Astrocyte (in vitro differentiated cells and primary cell): ENCODE measurements around the gene PEAR1. TPM values are rescaled to one million over a fixed set of nuclear protein-coding genes. Genes with fewer than 3 reads are reported as not detected.
A peak's percentile ranks its signal among the peaks of the same experiment; 100 is the strongest.

Experiments
- DNase-seq: peaks from one replicate; pipeline ENCODE4 v3.0.0-alpha.2; 2010; ENCODE audit warnings: low read depth
- FAIRE-seq: peaks from 2 replicates; lab custom pipeline; 2011; peaks lifted over from hg19 to GRCh38; lab: Jason Lieb, UNC
- H2AFZ ChIP-seq: 2 replicates; pipeline ENCODE4 v1.6.0; 2012; ENCODE audit warnings: low read depth, low read length, inconsistent platforms
- H3K27ac ChIP-seq: 2 replicates; pipeline ENCODE4 v1.5.1; 2011; ENCODE audit warnings: low read depth, low read length, inconsistent platforms
- H3K27me3 ChIP-seq: 2 replicates; pipeline ENCODE4 v1.6.0; 2011; ENCODE audit warnings: low read length, inconsistent platforms; ENCODE audit not compliant: insufficient read depth
- H3K36me3 ChIP-seq: 2 replicates; pipeline ENCODE4 v1.5.1; 2011; ENCODE audit warnings: low read length, inconsistent platforms; ENCODE audit not compliant: insufficient read depth
- H3K4me1 ChIP-seq: 2 replicates; pipeline ENCODE4 v1.5.1; 2011; ENCODE audit warnings: low read length, inconsistent platforms; ENCODE audit not compliant: insufficient read depth
- H3K4me2 ChIP-seq: 2 replicates; pipeline ENCODE4 v1.6.0; 2012; ENCODE audit warnings: low read length, inconsistent platforms
- H3K4me3 ChIP-seq: 2 replicates; pipeline ENCODE4 v1.5.1; 2011; ENCODE audit warnings: low read depth, mild to moderate bottlenecking, low read length, inconsistent platforms; ENCODE audit not compliant: insufficient read depth
- H3K79me2 ChIP-seq: 2 replicates; pipeline ENCODE4 v1.6.0; 2012; ENCODE audit warnings: mild to moderate bottlenecking, low read length, inconsistent platforms; ENCODE audit not compliant: insufficient read depth
- H3K9ac ChIP-seq: 2 replicates; pipeline ENCODE4 v1.6.0; 2012; ENCODE audit warnings: mild to moderate bottlenecking, low read length, inconsistent platforms
- H3K9me3 ChIP-seq: 2 replicates; pipeline ENCODE4 v1.5.1; 2012; ENCODE audit warnings: low read depth, mild to moderate bottlenecking, low read length, inconsistent platforms; ENCODE audit not compliant: insufficient read depth
- H4K20me1 ChIP-seq: 2 replicates; pipeline ENCODE4 v1.6.0; 2012; ENCODE audit warnings: low read length, inconsistent platforms; ENCODE audit not compliant: insufficient read depth
- H3K27ac Mint-ChIP-seq: one replicate; pipeline ENCODE4 v1.8.0; 2021; ENCODE audit warnings: mild to moderate bottlenecking, mixed read lengths; ENCODE audit not compliant: unreplicated experiment
- H3K27me3 Mint-ChIP-seq: one replicate; pipeline ENCODE4 v1.8.0; 2021; ENCODE audit warnings: low read depth, mixed read lengths; ENCODE audit not compliant: unreplicated experiment
- H3K36me3 Mint-ChIP-seq: one replicate; pipeline ENCODE4 v1.8.0; 2021; ENCODE audit warnings: low read depth, mixed read lengths; ENCODE audit not compliant: unreplicated experiment
- H3K4me1 Mint-ChIP-seq: one replicate; pipeline ENCODE4 v1.8.0; 2021; ENCODE audit warnings: low read depth, mixed read lengths; ENCODE audit not compliant: unreplicated experiment
- H3K4me3 Mint-ChIP-seq: one replicate; pipeline ENCODE4 v1.8.0; 2021; ENCODE audit warnings: mild to moderate bottlenecking, moderate library complexity, mixed read lengths; ENCODE audit not compliant: unreplicated experiment
- H3K9me3 Mint-ChIP-seq: one replicate; pipeline ENCODE4 v1.8.0; 2021; ENCODE audit warnings: mild to moderate bottlenecking, mixed read lengths; ENCODE audit not compliant: unreplicated experiment
- CTCF ChIP-seq: IDR thresholded peaks from 2 replicates; pipeline ENCODE4 v1.5.1; 2011; ENCODE audit warnings: low read depth, mild to moderate bottlenecking, inconsistent platforms, low read length, moderate library complexity; ENCODE audit not compliant: insufficient read depth
- EZH2 ChIP-seq: IDR thresholded peaks from 2 replicates; pipeline ENCODE4 v1.6.1; 2012; ENCODE audit warnings: mild to moderate bottlenecking, low read length, inconsistent platforms; ENCODE audit not compliant: insufficient read depth
- total RNA-seq: library from RNA; stranded (reverse); gene quantifications from 2 replicates; pipeline ENCODE4 v1.2.1, GENCODE V29; 2021

PEAR1 gene
- total RNA-seq, 1 donor from 2014 or later, result 17.3 TPM

- no peak for DNase-seq
- Histone ChIP-seq H3K4me1 (no peaks in the 10 kb centered on the region), H4K20me1 (no peaks in the 10 kb centered on the region), H3K27me3 (no peaks in the 10 kb centered on the region), H3K9me3 (no peaks in the 10 kb centered on the region), H3K27ac (no peak overlapping the region), H3K4me2 (no peak overlapping the region), H3K36me3 (peaks cover 46% of the 10 kb centered on the region), H3K79me2 (no peaks in the 10 kb centered on the region), H2AFZ (no peak overlapping the region), H3K4me3 (no peak overlapping the region), H3K9ac (no peak overlapping the region)
- no peaks in the 10 kb centered on the region for H3K9me3 Mint-ChIP-seq
- H3K36me3 Mint-ChIP-seq, result peaks cover 48% of the 10 kb centered on the region
- H3K27ac Mint-ChIP-seq, result no peak overlapping the region
- H3K4me1 Mint-ChIP-seq, result peaks cover 34% of the 10 kb centered on the region
- H3K4me3 Mint-ChIP-seq, result no peak overlapping the region
- FAIRE-seq, result no peak
- no peak for TF ChIP-seq CTCF
- TF ChIP-seq EZH2, result no peak
- H3K27me3 Mint-ChIP-seq, result no peaks in the 10 kb centered on the region
Observed at GRCh38 chr1:156959925-156960324, 66.4 kb downstream of the PEAR1 start.

GRCh38 chr1:156961709-156962108 lies 68.2 kb downstream of the PEAR1 start:
- TF ChIP-seq CTCF (peak; percentile 16), EZH2 (no peak)
- Histone ChIP-seq H3K9ac (no peak overlapping the region), H4K20me1 (no peaks in the 10 kb centered on the region), H3K9me3 (no peaks in the 10 kb centered on the region), H3K36me3 (peaks cover 34% of the 10 kb centered on the region), H3K79me2 (no peaks in the 10 kb centered on the region), H3K4me3 (no peak overlapping the region), H3K4me2 (no peak overlapping the region), H3K4me1 (no peaks in the 10 kb centered on the region), H3K27ac (no peak overlapping the region), H3K27me3 (no peaks in the 10 kb centered on the region), H2AFZ (no peak overlapping the region)
- DNase-seq (no peak), FAIRE-seq (no peak)
- Mint-ChIP-seq H3K36me3 (peaks cover 42% of the 10 kb centered on the region), H3K4me3 (no peak overlapping the region), H3K9me3 (no peaks in the 10 kb centered on the region), H3K4me1 (peaks cover 34% of the 10 kb centered on the region), H3K27ac (no peak overlapping the region), H3K27me3 (no peaks in the 10 kb centered on the region)

GRCh38 chr1:156963621-156964020 lies 70.1 kb downstream of the PEAR1 start:
- no peaks in the 10 kb centered on the region for H3K79me2 ChIP-seq
- no peak overlapping the region for H3K9ac ChIP-seq
- H3K4me3 Mint-ChIP-seq, result no peak overlapping the region
- no peak overlapping the region for H3K27ac ChIP-seq
- peaks cover 29% of the 10 kb centered on the region for H3K36me3 ChIP-seq
- no peak overlapping the region for H3K4me3 ChIP-seq
- H3K4me2 ChIP-seq, result no peak overlapping the region
- no peak overlapping the region for H3K27ac Mint-ChIP-seq
- H4K20me1 ChIP-seq, result no peaks in the 10 kb centered on the region
- DNase-seq (no peak), FAIRE-seq (no peak)
- TF ChIP-seq EZH2, result no peak
- TF ChIP-seq CTCF, result no peak
- no peak overlapping the region for H2AFZ ChIP-seq
- H3K4me1 Mint-ChIP-seq, result peaks cover 20% of the 10 kb centered on the region
- no peaks in the 10 kb centered on the region for H3K9me3 Mint-ChIP-seq
- H3K4me1 ChIP-seq, result no peaks in the 10 kb centered on the region
- H3K9me3 ChIP-seq, result no peaks in the 10 kb centered on the region
- no peaks in the 10 kb centered on the region for H3K27me3 Mint-ChIP-seq
- H3K27me3 ChIP-seq, result no peaks in the 10 kb centered on the region
- peaks cover 37% of the 10 kb centered on the region for H3K36me3 Mint-ChIP-seq
